Smooth muscle cell (in vitro differentiated cells): Measurements from ENCODE around the gene PMEPA1. TPM values are rescaled to one million over a fixed set of nuclear protein-coding genes. Genes with fewer than 3 reads are reported as not detected.
A peak's percentile ranks its signal among the peaks of the same experiment; 100 is the strongest.

ENCODE experiments used
- DNase-seq: peaks from one replicate; lab custom pipeline; 2025; ENCODE audit not compliant: unreplicated experiment; lab: John Stamatoyannopoulos, UW
- H2AFZ ChIP-seq: fragments of 200-600 bp; sonication (generic); 2 replicates; pipeline ENCODE4 v1.6.0; 2016; ENCODE audit warnings: antibody characterized with exemption, low read depth, mild to moderate bottlenecking
- H3F3A ChIP-seq: fragments of 200-600 bp; sonication (generic); 2 replicates; pipeline ENCODE4 v1.6.0; 2017; ENCODE audit warnings: antibody characterized with exemption, low read depth
- H3K27ac ChIP-seq: fragments of 200-600 bp; sonication (generic); 2 replicates; pipeline ENCODE4 v1.5.1; 2016; ENCODE audit warnings: low read depth, mild to moderate bottlenecking
- H3K27me3 ChIP-seq: fragments of 200-600 bp; sonication (generic); 2 replicates; pipeline ENCODE4 v1.6.1; 2016; ENCODE audit warnings: low read depth, mild to moderate bottlenecking
- H3K36me3 ChIP-seq: fragments of 200-600 bp; sonication (generic); 2 replicates; pipeline ENCODE4 v1.5.1; 2016; ENCODE audit warnings: low read depth
- H3K4me1 ChIP-seq: fragments of 200-600 bp; sonication (generic); 2 replicates; pipeline ENCODE4 v1.5.1; 2016; ENCODE audit warnings: low read depth
- H3K4me2 ChIP-seq: fragments of 200-600 bp; sonication (generic); 2 replicates; pipeline ENCODE4 v1.6.0; 2016; ENCODE audit warnings: mild to moderate bottlenecking
- H3K4me3 ChIP-seq: fragments of 200-600 bp; sonication (generic); 2 replicates; pipeline ENCODE4 v1.5.1; 2016; ENCODE audit warnings: mild to moderate bottlenecking
- H3K79me2 ChIP-seq: fragments of 200-600 bp; sonication (generic); 2 replicates; pipeline ENCODE4 v1.6.0; 2016; ENCODE audit warnings: low read depth, mild to moderate bottlenecking
- H3K9ac ChIP-seq: fragments of 200-600 bp; sonication (generic); 2 replicates; pipeline ENCODE4 v1.6.0; 2016; ENCODE audit warnings: low read depth
- H3K9me3 ChIP-seq: fragments of 200-600 bp; sonication (generic); replicated peaks from 2 replicates; pipeline ENCODE4 v1.5.1; 2016; ENCODE audit warnings: low read depth
- H4K20me1 ChIP-seq: fragments of 200-600 bp; sonication (generic); 2 replicates; pipeline ENCODE4 v1.6.0; 2016; ENCODE audit warnings: low read depth
- WGBS: methylation state at CpG from one replicate; pipeline ENCODE4 v1.1.7; 2016; ENCODE audit warnings: low lambda C conversion rate; 5-methylcytosine and 5-hydroxymethylcytosine counted together
- polyA plus RNA-seq: library from polyadenylated mRNA; unstranded; fragments of >200 nt; fragmentation: Nextera tagmentation; extraction: Ambion mirVana; gene quantifications from 2 replicates; pipeline ENCODE4 v1.2.1, GENCODE V29; 2016
- total RNA-seq: library from RNA; depleted of rRNA; stranded (reverse); fragments of >200 nt; gene quantifications from 2 replicates; pipeline ENCODE4 v1.2.3, GENCODE V29; 2014
- TF ChIP-seq, protein P1 (sequence below): fragments of 200-600 bp; sonication (generic); IDR thresholded peaks from 2 replicates; pipeline ENCODE4 v1.5.1; 2017; ENCODE audit warnings: borderline replicate concordance, mild to moderate bottlenecking, antibody characterized with exemption; ENCODE audit not compliant: insufficient read depth, poor library complexity, severe bottlenecking

The PMEPA1 gene
- total and polyA plus RNA-seq, 2 experiments from 2014 or later = 37.2 to 81.9 TPM

DNA sequence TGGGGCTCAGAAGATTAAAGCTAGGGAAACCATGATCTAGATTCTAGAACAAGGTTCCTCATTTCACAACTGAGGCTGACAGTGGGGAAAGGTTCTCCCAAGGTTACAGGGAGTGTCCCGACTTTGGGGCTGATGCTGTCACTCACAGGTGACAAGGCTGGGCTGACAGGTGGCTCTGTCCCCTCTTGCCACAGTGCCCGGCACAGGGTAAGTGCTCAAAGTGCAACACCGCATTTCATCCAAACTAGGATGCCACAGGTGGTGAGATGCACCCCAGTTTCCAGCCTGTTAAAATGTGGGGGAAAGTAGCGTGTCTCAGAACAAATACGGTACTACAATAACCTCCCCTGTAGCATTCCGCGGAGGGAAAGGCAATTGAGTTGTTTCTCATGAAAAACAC lies 97.4 kb downstream of the PMEPA1 start:
- Histone ChIP-seq H3K27me3 (peaks cover 10% of the 10 kb centered on the region), H3K4me2 (no peak overlapping the region), H3K9ac (no peak overlapping the region), H2AFZ (no peak overlapping the region), H4K20me1 (no peaks in the 10 kb centered on the region), H3K79me2 (no peaks in the 10 kb centered on the region), H3F3A (no peaks in the 10 kb centered on the region), H3K27ac (no peak overlapping the region), H3K9me3 (no peaks in the 10 kb centered on the region), H3K4me1 (no peaks in the 10 kb centered on the region), H3K36me3 (no peaks in the 10 kb centered on the region), H3K4me3 (no peak overlapping the region)
- no peak for DNase-seq
- TF ChIP-seq, protein P1, sequence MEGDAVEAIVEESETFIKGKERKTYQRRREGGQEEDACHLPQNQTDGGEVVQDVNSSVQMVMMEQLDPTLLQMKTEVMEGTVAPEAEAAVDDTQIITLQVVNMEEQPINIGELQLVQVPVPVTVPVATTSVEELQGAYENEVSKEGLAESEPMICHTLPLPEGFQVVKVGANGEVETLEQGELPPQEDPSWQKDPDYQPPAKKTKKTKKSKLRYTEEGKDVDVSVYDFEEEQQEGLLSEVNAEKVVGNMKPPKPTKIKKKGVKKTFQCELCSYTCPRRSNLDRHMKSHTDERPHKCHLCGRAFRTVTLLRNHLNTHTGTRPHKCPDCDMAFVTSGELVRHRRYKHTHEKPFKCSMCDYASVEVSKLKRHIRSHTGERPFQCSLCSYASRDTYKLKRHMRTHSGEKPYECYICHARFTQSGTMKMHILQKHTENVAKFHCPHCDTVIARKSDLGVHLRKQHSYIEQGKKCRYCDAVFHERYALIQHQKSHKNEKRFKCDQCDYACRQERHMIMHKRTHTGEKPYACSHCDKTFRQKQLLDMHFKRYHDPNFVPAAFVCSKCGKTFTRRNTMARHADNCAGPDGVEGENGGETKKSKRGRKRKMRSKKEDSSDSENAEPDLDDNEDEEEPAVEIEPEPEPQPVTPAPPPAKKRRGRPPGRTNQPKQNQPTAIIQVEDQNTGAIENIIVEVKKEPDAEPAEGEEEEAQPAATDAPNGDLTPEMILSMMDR = no peak
- WGBS = 91% methylated on average over 7 of the region's 7 CpGs

DNA sequence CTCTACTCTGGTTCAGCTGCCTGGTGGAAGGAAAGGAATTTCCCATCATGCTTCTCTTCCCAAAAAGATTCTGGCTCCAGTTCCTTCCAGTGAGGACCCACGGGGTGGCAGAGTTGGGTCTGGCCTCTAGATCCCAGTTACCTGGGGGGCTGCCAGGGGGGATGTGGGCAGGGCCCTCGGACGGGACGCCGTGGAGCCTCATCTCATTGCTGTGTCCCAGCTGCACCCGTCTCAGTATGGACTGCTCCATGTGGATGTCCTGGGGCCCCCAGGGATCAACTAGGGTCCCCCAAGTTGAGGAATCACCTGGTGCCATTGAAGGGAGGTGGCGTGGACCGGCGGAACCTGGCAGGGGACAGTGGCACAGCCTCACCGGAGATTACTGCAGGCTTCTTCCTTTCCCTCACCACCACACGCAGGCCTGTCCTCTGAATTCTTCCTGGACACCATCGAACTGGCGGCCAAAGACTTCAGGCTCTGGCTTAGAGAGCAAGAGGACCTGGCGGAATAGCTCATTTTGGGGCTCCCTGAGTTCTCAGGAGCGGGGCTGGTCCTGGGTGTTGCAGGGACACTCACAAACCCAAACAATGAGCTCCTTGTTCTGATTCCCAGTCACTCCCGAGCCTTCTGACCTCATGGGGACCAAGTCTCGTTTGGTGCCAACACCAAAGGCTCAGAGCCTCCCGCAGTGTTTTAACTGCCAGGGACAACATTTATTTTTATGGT lies 98.1 kb downstream of the PMEPA1 start:
- H3K36me3 ChIP-seq = no peaks in the 10 kb centered on the region
- H4K20me1 ChIP-seq = no peaks in the 10 kb centered on the region
- no peak overlapping the region for H3K9ac ChIP-seq
- WGBS = 88% methylated on average over 18 of the region's 18 CpGs
- no peak for DNase-seq
- no peak overlapping the region for H3K4me3 ChIP-seq
- no peak overlapping the region for H3K4me2 ChIP-seq
- TF ChIP-seq, protein P1 = no peak
- H3K27me3 ChIP-seq = peaks cover 17% of the 10 kb centered on the region
- H3F3A ChIP-seq = no peaks in the 10 kb centered on the region
- H3K4me1 ChIP-seq = no peaks in the 10 kb centered on the region
- H2AFZ ChIP-seq = no peak overlapping the region
- no peaks in the 10 kb centered on the region for H3K9me3 ChIP-seq
- H3K79me2 ChIP-seq = no peaks in the 10 kb centered on the region
- no peak overlapping the region for H3K27ac ChIP-seq

DNA sequence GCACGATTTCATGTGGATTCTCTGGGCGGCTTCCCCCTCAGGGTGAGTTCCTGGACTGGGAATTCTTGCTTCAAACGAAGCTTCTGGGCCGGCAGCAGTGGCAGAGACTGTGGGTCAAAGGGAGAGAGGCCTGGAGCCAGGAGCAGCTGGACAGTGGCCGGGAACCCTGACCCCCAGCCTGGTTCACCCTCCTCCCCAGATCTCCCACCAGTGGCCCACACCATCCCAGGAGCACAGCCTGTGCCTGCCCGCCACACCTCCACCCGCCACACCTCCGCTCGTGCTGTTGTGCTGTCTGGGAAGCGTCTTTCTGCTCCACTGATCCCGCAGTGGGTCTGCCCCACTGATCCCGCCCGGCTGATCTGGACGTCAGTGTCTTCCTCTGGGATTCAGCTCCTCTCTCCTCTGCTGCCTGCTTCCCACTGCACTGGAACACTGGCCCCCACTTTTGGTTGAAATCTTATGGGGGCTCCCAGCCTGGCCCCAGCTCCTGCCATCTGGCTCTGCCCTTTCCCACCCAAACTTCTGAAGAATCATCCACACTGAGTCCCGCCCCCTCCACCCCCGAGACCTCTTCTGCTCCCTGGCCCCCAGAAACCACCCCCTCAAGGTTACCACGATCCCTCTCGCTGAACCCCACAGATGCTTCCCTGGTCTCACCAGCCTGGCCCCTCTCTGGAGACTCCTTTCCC lies 99.4 kb downstream of the PMEPA1 start:
- no peak for DNase-seq
- TF ChIP-seq, protein P1 = no peak
- no peaks in the 10 kb centered on the region for H3K79me2 ChIP-seq
- H2AFZ ChIP-seq = no peak overlapping the region
- H3K27me3 ChIP-seq = peaks cover 23% of the 10 kb centered on the region
- H3K9ac ChIP-seq = no peak overlapping the region
- H4K20me1 ChIP-seq = no peaks in the 10 kb centered on the region
- no peak overlapping the region for H3K4me3 ChIP-seq
- no peaks in the 10 kb centered on the region for H3K9me3 ChIP-seq
- H3K27ac ChIP-seq = no peak overlapping the region
- no peaks in the 10 kb centered on the region for H3K36me3 ChIP-seq
- no peaks in the 10 kb centered on the region for H3K4me1 ChIP-seq
- no peak overlapping the region for H3K4me2 ChIP-seq
- no peaks in the 10 kb centered on the region for H3F3A ChIP-seq
- WGBS = 86% methylated on average over 10 of the region's 18 CpGs

GRCh38 chr20:57609842-57610167 lies 100.0 kb downstream of the PMEPA1 start:
- H3K4me2 ChIP-seq = no peak overlapping the region
- no peaks in the 10 kb centered on the region for H3F3A ChIP-seq
- H3K27ac ChIP-seq = no peak overlapping the region
- no peak overlapping the region for H3K4me3 ChIP-seq
- no peak overlapping the region for H3K9ac ChIP-seq
- no peaks in the 10 kb centered on the region for H3K36me3 ChIP-seq
- H3K9me3 ChIP-seq = no peaks in the 10 kb centered on the region
- no peak overlapping the region for H2AFZ ChIP-seq
- no peak for DNase-seq
- WGBS = 89% methylated on average over 8 of the region's 8 CpGs
- peaks cover 23% of the 10 kb centered on the region for H3K27me3 ChIP-seq
- H4K20me1 ChIP-seq = no peaks in the 10 kb centered on the region
- no peaks in the 10 kb centered on the region for H3K79me2 ChIP-seq
- TF ChIP-seq, protein P1 = peak; percentile 10
- no peaks in the 10 kb centered on the region for H3K4me1 ChIP-seq
